ENCODE measurements around the gene DENND4A. TPM values are rescaled to one million over a fixed set of nuclear protein-coding genes. Genes with fewer than 3 reads are reported as not detected.

Gene DENND4A
- total and polyA plus RNA-seq, 2 of the 4 experiments (the other 2 are of a cell fraction): 4.1 to 17.7 TPM

GRCh38 chr15:65723876-65724275, 68.2 kb downstream of the DENND4A start:
- Histone ChIP-seq H3K79me1 (ENCODE audit: low read depth in 1 of 2, low read length in 2 of 2) (no peaks in the 10 kb centered on the region), H2AK5ac (ENCODE audit: low read depth, low read length) (no peak overlapping the region), H3K4me2 (ENCODE audit: low read depth, low read length) (no peak overlapping the region), H3K9me1 (ENCODE audit: insufficient read depth, low read length) (no peaks in the 10 kb centered on the region; the same call in 1 of the 2 replicates), H2BK20ac (ENCODE audit: low read depth, low read length) (no peak overlapping the region), H3K18ac (ENCODE audit: low read depth, low read length) (no peak overlapping the region), H4K20me1 (ENCODE audit: insufficient read depth, low read length) (no peaks in the 10 kb centered on the region), H3K4me3 (ENCODE audit: insufficient read depth, low read depth, low read length) (no peak overlapping the region), H4K8ac (ENCODE audit: low read depth in 2 of 2, low read length in 2 of 2) (no peak overlapping the region), H2AFZ (replicated peaks; ENCODE audit: low read length, poor library complexity) (no peak overlapping the region), H2BK120ac (ENCODE audit: low read depth, low read length) (no peak overlapping the region), H2BK15ac (ENCODE audit: low read depth, low read length) (no peak overlapping the region), H3K4ac (ENCODE audit: low read depth, low read length) (no peak overlapping the region), H2BK5ac (ENCODE audit: low read depth, low read length, poor library complexity, severe bottlenecking) (no peak overlapping the region), H3K27me3 (ENCODE audit: control insufficient read depth, insufficient read depth, low read length) (no peaks in the 10 kb centered on the region), H4K91ac (ENCODE audit: insufficient read depth, low read depth, low read length) (no peak overlapping the region), H3K9me3 (ENCODE audit: control insufficient read depth, insufficient read depth, low read length) (no peaks in the 10 kb centered on the region), H3K36me3 (ENCODE audit: control insufficient read depth, insufficient read depth, low read length) (peaks cover 15% of the 10 kb centered on the region), H2AK9ac (replicated peaks; ENCODE audit: low read depth, low read length, poor library complexity) (no peak overlapping the region), H3K14ac (replicated peaks; ENCODE audit: low read depth, low read length) (no peak overlapping the region), H4K5ac (ENCODE audit: low read depth, low read length) (no peak overlapping the region), H3K23ac (ENCODE audit: low read depth, low read length) (no peak overlapping the region), H3K9ac (ENCODE audit: low read depth, low read length) (no peak overlapping the region), H3K27ac (ENCODE audit: insufficient read depth, low read length) (no peak overlapping the region), H3K4me1 (ENCODE audit: control insufficient read depth, insufficient read depth, low read length) (no peaks in the 10 kb centered on the region), H3K56ac (ENCODE audit: extremely low read depth, insufficient read depth, low read length) (no peak overlapping the region)
- in situ Hi-C loops (cut with MboI; ENCODE audit: low sequenced_read_pairs) (no loop called here), dilution Hi-C loops (cut with HindIII; ENCODE audit: low sequenced_read_pairs, unreplicated experiment) (no loop called here), intact Hi-C loops (cut with micrococcal nuclease) (no loop called here)
- ChIA-PET CTCF (interaction anchor here (0.6 to 0.7 kb wide), 2 partner anchors 97 to 143 kb away, joined by 3 to 4 read pairs; no protein-coding TSS in a partner anchor), POLR2A (ENCODE audit: unreplicated experiment) (no interaction called here)
- WGBS, 2 experiments (ENCODE audit: extremely low coverage in 2 of 2, insufficient read length in 1 of 2): no CpG with 5 or more reads among the region's 5 CpGs
- no peak for TF ChIP-seq NFE2L2 (IDR thresholded peaks at IDR 0.05; ENCODE audit: low read depth, low read length)
- TF ChIP-seq POLR2A (IDR thresholded peaks at IDR 0.05; ENCODE audit: low read depth, low read length): no peak
- TF ChIP-seq RAD21 (IDR thresholded peaks at IDR 0.05; ENCODE audit: low read length): no peak
- no peak for TF ChIP-seq SMC3 (IDR thresholded peaks at IDR 0.05; ENCODE audit: low read depth, low read length)
- TF ChIP-seq, protein P1, sequence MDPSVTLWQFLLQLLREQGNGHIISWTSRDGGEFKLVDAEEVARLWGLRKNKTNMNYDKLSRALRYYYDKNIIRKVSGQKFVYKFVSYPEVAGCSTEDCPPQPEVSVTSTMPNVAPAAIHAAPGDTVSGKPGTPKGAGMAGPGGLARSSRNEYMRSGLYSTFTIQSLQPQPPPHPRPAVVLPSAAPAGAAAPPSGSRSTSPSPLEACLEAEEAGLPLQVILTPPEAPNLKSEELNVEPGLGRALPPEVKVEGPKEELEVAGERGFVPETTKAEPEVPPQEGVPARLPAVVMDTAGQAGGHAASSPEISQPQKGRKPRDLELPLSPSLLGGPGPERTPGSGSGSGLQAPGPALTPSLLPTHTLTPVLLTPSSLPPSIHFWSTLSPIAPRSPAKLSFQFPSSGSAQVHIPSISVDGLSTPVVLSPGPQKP (IDR thresholded peaks at IDR 0.05; ENCODE audit: borderline replicate concordance, low read depth, low read length): no peak
- TF ChIP-seq, protein P2, sequence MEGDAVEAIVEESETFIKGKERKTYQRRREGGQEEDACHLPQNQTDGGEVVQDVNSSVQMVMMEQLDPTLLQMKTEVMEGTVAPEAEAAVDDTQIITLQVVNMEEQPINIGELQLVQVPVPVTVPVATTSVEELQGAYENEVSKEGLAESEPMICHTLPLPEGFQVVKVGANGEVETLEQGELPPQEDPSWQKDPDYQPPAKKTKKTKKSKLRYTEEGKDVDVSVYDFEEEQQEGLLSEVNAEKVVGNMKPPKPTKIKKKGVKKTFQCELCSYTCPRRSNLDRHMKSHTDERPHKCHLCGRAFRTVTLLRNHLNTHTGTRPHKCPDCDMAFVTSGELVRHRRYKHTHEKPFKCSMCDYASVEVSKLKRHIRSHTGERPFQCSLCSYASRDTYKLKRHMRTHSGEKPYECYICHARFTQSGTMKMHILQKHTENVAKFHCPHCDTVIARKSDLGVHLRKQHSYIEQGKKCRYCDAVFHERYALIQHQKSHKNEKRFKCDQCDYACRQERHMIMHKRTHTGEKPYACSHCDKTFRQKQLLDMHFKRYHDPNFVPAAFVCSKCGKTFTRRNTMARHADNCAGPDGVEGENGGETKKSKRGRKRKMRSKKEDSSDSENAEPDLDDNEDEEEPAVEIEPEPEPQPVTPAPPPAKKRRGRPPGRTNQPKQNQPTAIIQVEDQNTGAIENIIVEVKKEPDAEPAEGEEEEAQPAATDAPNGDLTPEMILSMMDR (conservative IDR thresholded peaks at IDR 0.05; ENCODE audit: low read depth, low read length): no peak
- no peak for TF ChIP-seq RCOR1 (IDR thresholded peaks at IDR 0.05; ENCODE audit: insufficient replicate concordance, low read length)
- TF ChIP-seq BHLHE40 (IDR thresholded peaks at IDR 0.05; ENCODE audit: low read depth, low read length): no peak
- DNase-seq (no peak), ATAC-seq (ENCODE audit: low read depth) (no peak)
- no TSS peak for BruUV-seq (replicated peaks)
